Loucy (cell line): ENCODE measurements around the gene CYBB.
"Not testable (repeated sequence)": the region's sequence is repeated elsewhere in the genome, so short reads cannot be mapped to it uniquely, and the experiment has no call there.

Experiments used
- H2AFZ ChIP-seq: fragments of 200-600 bp; sonication (generic); 2 replicates; pipeline ENCODE4 v1.6.0; 2016; ENCODE audit warnings: antibody characterized with exemption, mild to moderate bottlenecking, low read length, moderate library complexity
- H3F3A ChIP-seq: fragments of 200-600 bp; 2 replicates; pipeline ENCODE4 v1.6.0; 2016; ENCODE audit warnings: antibody characterized with exemption, low read depth, mild to moderate bottlenecking
- H3K27me3 ChIP-seq: fragments of 200-600 bp; sonication (generic); 2 replicates; pipeline ENCODE4 v1.6.1; 2014; ENCODE audit warnings: low read length, mild to moderate bottlenecking; ENCODE audit not compliant: insufficient read depth, poor library complexity, severe bottlenecking
- H3K36me3 ChIP-seq: fragments of 200-600 bp; sonication (generic); 2 replicates; pipeline ENCODE4 v1.6.1; 2016; ENCODE audit warnings: low read length; ENCODE audit not compliant: insufficient read depth
- H3K4me1 ChIP-seq: fragments of 200-600 bp; sonication (generic); 2 replicates; pipeline ENCODE4 v1.5.1; 2014; ENCODE audit warnings: low read length, mild to moderate bottlenecking; ENCODE audit not compliant: insufficient read depth, poor library complexity, severe bottlenecking
- H3K4me2 ChIP-seq: fragments of 200-600 bp; sonication (generic); 2 replicates; pipeline ENCODE4 v1.6.0; 2014; ENCODE audit warnings: antibody characterized with exemption, low read length, low read depth, mild to moderate bottlenecking; ENCODE audit not compliant: poor library complexity, severe bottlenecking
- H3K4me3 ChIP-seq: fragments of 200-600 bp; sonication (generic); 2 replicates; pipeline ENCODE4 v1.5.1; 2014; ENCODE audit warnings: low read length, mild to moderate bottlenecking, mixed read lengths; ENCODE audit not compliant: poor library complexity, severe bottlenecking
- H3K79me2 ChIP-seq: fragments of 200-600 bp; sonication (generic); 2 replicates; pipeline ENCODE4 v1.6.1; 2014; ENCODE audit warnings: low read length; ENCODE audit not compliant: insufficient read depth
- H3K9ac ChIP-seq: fragments of 200-600 bp; sonication (generic); 2 replicates; pipeline ENCODE4 v1.6.0; 2014; ENCODE audit warnings: mild to moderate bottlenecking, low read depth, low read length, moderate library complexity; ENCODE audit not compliant: poor library complexity, severe bottlenecking
- H3K9me2 ChIP-seq: fragments of 200-600 bp; sonication (generic); replicated peaks from 2 replicates; pipeline ENCODE4 v1.6.1; 2016; ENCODE audit warnings: low read depth, low read length, mixed read lengths
- H3K9me3 ChIP-seq: fragments of 200-600 bp; sonication (generic); 2 replicates; pipeline ENCODE4 v1.6.1; 2014; ENCODE audit warnings: mild to moderate bottlenecking, antibody characterized with exemption, low read length, low read depth; ENCODE audit not compliant: insufficient read depth
- H4K20me1 ChIP-seq: fragments of 200-600 bp; sonication (generic); 2 replicates; pipeline ENCODE4 v1.6.0; 2014; ENCODE audit warnings: antibody characterized with exemption, low read length, mild to moderate bottlenecking; ENCODE audit not compliant: insufficient read depth, poor library complexity, severe bottlenecking
- CTCF ChIP-seq: fragments of 200-600 bp; sonication (generic); conservative IDR thresholded peaks from 2 replicates; pipeline ENCODE4 v1.5.1; 2014; ENCODE audit warnings: mild to moderate bottlenecking, antibody characterized with exemption, low read length
- EZH2phosphoT487 ChIP-seq: fragments of 200-600 bp; IDR thresholded peaks from 2 replicates; pipeline ENCODE4 v1.6.1; 2018; ENCODE audit warnings: antibody characterized with exemption, mild to moderate bottlenecking, moderate library complexity, borderline replicate concordance

CYBB gene

GRCh38 chrX:37767430-37767829, 12.4 kb upstream of the CYBB start:
- no peaks in the 10 kb centered on the region for H3K27me3 ChIP-seq
- H3K9me2 ChIP-seq: no peaks in the 10 kb centered on the region
- no peaks in the 10 kb centered on the region for H3K79me2 ChIP-seq
- no peak overlapping the region for H3K9ac ChIP-seq
- H3K4me2 ChIP-seq: no peak overlapping the region
- peaks cover 19% of the 10 kb centered on the region for H3K4me1 ChIP-seq
- no peaks in the 10 kb centered on the region for H3F3A ChIP-seq
- TF ChIP-seq EZH2phosphoT487 (no peak), CTCF (no peak)
- no peaks in the 10 kb centered on the region for H3K36me3 ChIP-seq
- no peaks in the 10 kb centered on the region for H3K9me3 ChIP-seq
- H2AFZ ChIP-seq: no peak overlapping the region
- H3K4me3 ChIP-seq: no peak overlapping the region
- H4K20me1 ChIP-seq: no peaks in the 10 kb centered on the region

GRCh38 chrX:37768866-37769265, 11.0 kb upstream of the CYBB start:
- H3K27me3 ChIP-seq, H3F3A ChIP-seq, H3K36me3 ChIP-seq, H3K79me2 ChIP-seq, H3K9ac ChIP-seq, H3K9me2 ChIP-seq, H3K4me2 ChIP-seq, H3K4me1 ChIP-seq, H3K4me3 ChIP-seq, H2AFZ ChIP-seq, H3K9me3 ChIP-seq, H4K20me1 ChIP-seq: not testable (repeated sequence)

GRCh38 chrX:37776283-37776986, 3.4 kb upstream of the CYBB start:
- H2AFZ ChIP-seq: no peak overlapping the region

More at GRCh38 chrX:37776283-37776986, 3.4 kb upstream of the CYBB start:
- H3K4me3 ChIP-seq: no peak overlapping the region
- H3K4me2 ChIP-seq: peak overlapping the region; percentile 46
- H3K9me2 ChIP-seq: no peaks in the 10 kb centered on the region
- no peaks in the 10 kb centered on the region for H4K20me1 ChIP-seq
- H3K4me1 ChIP-seq: peaks cover 15% of the 10 kb centered on the region
- TF ChIP-seq EZH2phosphoT487 (no peak), CTCF (no peak)
- no peak overlapping the region for H3K9ac ChIP-seq
- H3K79me2 ChIP-seq: no peaks in the 10 kb centered on the region
- no peaks in the 10 kb centered on the region for H3K9me3 ChIP-seq
- no peaks in the 10 kb centered on the region for H3K27me3 ChIP-seq
- H3F3A ChIP-seq: no peaks in the 10 kb centered on the region
- H3K36me3 ChIP-seq: no peaks in the 10 kb centered on the region
